HG03064 (cell line): ENCODE measurements around the gene SEL1L2.

Source experiments
- ATAC-seq: cut with Tn5 transposase; IDR thresholded peaks from one replicate; pipeline ENCODE4 v1.9.1; 2021; ENCODE audit warnings: low read depth; ENCODE audit not compliant: unreplicated experiment

The SEL1L2 gene

GRCh38 chr20:13868331-13868730 lies 122.1 kb downstream of the SEL1L2 start:
- no peak for ATAC-seq

DNA sequence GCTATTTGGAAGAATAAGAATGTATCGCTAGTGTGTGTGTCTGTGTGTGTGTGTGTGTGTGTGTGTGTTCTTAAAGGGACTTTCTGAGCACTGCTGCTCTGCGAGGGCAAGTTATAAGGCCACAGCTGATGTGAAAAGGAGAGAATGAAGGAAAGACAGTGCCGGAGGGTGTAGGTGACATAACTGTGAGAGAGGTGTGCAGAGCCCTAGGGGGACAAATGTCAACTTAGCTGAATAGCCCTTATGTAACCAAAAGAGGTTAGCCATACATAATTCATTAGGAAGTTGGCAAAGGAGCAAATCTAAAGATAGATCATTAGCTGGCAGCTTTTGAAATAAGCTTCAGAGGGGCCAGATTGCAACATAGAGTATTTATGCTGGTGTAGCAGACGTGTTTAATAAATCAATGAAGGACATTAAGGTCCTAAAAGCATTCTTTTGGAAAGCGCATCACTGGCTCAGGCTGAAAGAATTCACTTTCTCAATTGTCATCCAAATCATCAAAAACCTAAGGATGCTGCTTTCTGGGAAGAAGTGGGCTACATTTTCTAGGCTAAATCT lies 124.5 kb downstream of the SEL1L2 start:
- no peak for ATAC-seq

- no peak for ATAC-seq
These were observed 125.3 kb downstream of the SEL1L2 start for GRCh38 chr20:13865156-13865555.

- ATAC-seq: no peak
These were observed 127.2 kb downstream of the SEL1L2 start for GRCh38 chr20:13863244-13863643.

- ATAC-seq: no peak
These were observed 128.2 kb downstream of the SEL1L2 start for GRCh38 chr20:13862245-13862644.

DNA sequence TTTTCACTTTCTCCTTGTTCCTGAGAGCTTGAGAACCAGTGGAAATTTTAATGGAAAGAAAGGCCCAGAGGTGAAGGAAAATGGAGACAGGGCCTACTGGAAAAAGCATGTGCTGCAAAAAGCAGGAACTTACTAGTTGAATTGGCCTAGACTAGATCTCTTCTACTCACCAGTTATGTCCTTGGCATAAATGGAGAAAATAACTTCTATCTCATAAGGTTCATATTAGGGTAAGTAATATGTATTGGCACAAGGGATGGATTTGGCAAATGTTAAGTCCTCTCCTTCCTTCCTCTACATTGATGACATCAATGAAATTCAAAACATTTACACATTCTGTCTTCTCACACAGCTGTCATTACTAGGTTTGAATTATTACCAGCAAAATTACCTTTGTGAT lies 131.5 kb downstream of the SEL1L2 start:
- ATAC-seq: no peak

- no peak for ATAC-seq
These were observed 132.0 kb downstream of the SEL1L2 start for GRCh38 chr20:13858439-13858838.

DNA sequence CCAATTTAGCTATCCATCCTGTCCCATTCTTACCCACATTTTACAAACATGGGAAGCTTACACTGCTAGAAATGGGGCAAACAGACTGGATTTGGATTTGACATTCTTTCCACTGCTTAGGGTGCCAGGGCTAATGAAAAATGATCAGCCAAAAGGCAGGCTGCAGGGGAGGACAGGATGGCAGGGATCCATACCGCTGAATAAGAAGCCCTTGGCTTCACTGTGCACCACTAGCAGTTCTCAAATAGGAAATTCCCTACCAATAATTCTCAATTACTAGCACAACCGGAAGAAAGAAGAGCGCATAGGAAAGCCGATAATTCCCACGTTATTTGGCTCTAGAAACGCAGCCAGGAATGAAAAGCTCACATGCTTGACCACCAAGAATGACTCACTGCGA lies 132.5 kb downstream of the SEL1L2 start:
- ATAC-seq: no peak

DNA sequence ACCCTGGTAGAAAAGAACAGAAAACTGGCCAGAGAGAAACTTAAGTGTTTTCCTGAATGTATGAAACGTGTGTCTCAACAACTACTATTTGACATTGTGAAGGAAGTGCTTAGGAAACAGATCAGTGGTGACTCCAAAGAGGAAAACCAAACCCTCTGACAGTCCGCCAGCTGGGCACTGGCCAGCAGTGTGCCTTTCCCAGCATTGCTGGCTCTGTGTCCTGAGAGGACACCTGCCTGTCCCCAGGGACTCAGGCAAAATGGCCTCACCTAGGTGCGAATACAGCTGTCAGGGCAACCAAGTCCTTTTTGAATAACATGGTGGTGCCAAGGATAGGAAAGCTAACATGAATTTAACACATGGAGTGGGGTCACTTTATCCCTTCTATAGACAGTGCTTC lies 133.1 kb downstream of the SEL1L2 start:
- ATAC-seq: no peak

GRCh38 chr20:13856354-13856753 lies 134.1 kb downstream of the SEL1L2 start:
- no peak for ATAC-seq

DNA sequence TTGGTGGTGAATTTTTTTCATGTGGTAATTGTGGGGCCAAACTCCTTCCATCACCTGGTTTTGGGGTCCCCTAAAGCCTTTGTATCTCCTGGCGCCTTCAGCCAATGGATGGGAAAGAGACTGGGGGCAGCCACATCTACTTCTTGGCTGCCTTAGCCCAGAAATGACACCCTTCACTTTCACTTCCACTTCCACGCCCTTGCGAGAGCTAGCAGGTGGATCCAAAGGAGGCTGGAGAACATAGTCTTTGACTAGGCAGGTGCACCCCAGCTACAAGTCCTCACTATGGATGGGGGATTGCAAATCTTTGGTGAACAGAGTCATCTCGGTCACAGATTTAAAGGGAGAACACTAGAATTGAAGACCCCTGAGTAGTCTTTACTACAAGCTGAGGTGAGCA lies 134.8 kb downstream of the SEL1L2 start:
- no peak for ATAC-seq

GRCh38 chr20:13852306-13852705 lies 138.1 kb downstream of the SEL1L2 start:
- ATAC-seq: no peak

GRCh38 chr20:13851279-13851678 lies 139.1 kb downstream of the SEL1L2 start:
- ATAC-seq: no peak

GRCh38 chr20:13844296-13844695 lies 146.1 kb downstream of the SEL1L2 start:
- ATAC-seq: no peak

- no peak for ATAC-seq
These were observed 149.2 kb downstream of the SEL1L2 start for GRCh38 chr20:13841206-13841605.

- ATAC-seq: no peak
These were observed 150.3 kb downstream of the SEL1L2 start for GRCh38 chr20:13840093-13840465.

- ATAC-seq: no peak
These were observed 150.9 kb downstream of the SEL1L2 start for GRCh38 chr20:13839421-13840092.

- ATAC-seq: no peak
These were observed 151.8 kb downstream of the SEL1L2 start for GRCh38 chr20:13838664-13839063.

DNA sequence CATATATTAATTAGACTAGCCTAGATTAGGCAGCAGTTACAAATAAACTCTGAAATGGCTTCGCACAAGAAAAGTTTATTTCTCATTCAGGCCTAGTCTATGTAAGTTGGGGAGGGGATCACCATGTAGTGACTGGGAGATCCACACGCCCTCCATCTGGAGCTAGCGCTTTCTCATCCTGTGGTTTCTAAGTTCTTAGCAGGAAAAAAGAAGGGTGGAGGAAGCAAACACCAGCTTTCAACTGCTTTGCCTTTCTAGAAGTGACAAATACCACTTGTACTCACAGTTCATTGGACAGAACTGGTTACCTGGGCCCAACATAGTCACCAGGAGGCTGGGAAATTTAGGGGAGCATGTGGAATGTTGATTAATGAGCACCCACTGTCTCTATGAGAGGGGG lies 158.9 kb downstream of the SEL1L2 start:
- no peak for ATAC-seq

DNA sequence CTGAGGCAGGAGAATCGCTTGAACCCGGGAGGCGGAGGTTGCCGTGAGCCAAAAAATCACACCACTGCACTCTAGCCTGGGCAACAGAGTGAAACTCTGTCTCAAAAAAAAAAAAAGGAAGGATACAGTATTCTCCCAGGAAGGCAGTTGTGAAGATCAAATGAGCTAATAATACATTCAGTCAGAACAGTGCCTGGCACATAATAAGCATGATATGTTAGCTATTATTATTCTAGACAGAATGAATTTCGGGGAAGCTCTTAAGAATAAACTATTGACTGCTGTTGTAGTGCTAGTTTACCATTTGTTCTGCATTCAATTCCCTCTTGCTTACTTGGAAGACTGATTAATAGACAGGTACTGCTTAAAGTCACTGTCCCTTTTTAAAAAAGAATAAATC lies 164.9 kb downstream of the SEL1L2 start:
- ATAC-seq: no peak

GRCh38 chr20:13824459-13824858 lies 166.0 kb downstream of the SEL1L2 start:
- no peak for ATAC-seq

DNA sequence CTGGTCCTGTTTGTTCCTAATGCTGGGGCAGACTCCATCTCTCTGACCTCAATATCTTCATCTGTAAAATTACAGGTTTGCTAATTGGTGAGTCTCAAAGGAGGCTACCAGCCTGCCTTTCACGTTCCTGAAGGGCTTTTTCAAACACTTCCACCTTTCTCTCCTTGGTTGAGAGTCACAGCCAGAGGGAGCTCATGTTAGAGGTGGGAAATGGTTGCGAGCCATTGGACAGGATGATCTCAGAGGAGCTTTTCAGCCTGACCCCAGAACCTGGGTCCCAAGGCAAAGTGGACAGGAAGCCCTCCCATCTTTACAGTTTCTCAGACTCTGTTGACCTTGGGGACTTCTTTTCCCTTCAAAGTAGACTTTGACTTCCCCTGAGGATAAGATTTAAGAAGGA lies 168.0 kb downstream of the SEL1L2 start:
- ATAC-seq: no peak

DNA sequence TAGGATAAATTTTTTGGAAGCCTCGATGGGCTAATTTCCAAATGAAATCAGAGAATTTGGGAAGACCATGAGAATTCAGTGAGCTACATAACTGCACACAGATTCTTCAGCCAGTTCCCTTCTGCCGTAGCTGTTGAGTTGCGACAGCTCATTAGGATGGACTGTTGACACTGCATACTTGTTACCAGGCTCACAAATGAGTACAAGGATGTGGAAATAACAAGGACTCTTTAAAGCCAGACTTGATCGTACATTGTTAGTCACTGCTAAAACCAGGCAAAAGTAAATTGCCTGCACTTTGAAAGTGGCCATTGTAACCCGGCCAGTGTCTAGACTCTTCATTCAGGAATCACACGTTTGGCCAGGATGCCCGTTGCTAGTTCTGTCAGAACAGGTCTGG lies 168.5 kb downstream of the SEL1L2 start:
- ATAC-seq: no peak
